Measurements from ENCODE around the gene HYCC1. TPM values are rescaled to one million over a fixed set of nuclear protein-coding genes. Genes with fewer than 3 reads are reported as not detected.

The HYCC1 gene
- total RNA-seq, 1 experiment from 2014 or later: 125 TPM

GRCh38 chr7:23004247-23004520 lies 9.7 kb downstream of the HYCC1 start:
- DNase-seq (ENCODE audit: low spot score): no peak
- Mint-ChIP-seq H3K4me3 (no peak overlapping the region), H3K27me3 (ENCODE audit: low read depth) (no peaks in the 10 kb centered on the region), H3K36me3 (no peaks in the 10 kb centered on the region), H3K4me1 (peaks cover 63% of the 10 kb centered on the region), H3K27ac (no peak overlapping the region), H3K9me3 (no peaks in the 10 kb centered on the region)
- POLR2A ChIA-PET: no interaction called here
- TF ChIP-seq IRF2 (CRISPR knock-in tag; IDR thresholded peaks at IDR 0.05; ENCODE audit: borderline replicate concordance, low read depth) (no peak), IRF1 (CRISPR knock-in tag; IDR thresholded peaks at IDR 0.05) (no peak), NFYB (CRISPR knock-in tag; conservative IDR thresholded peaks at IDR 0.05; ENCODE audit: low read depth) (no peak), HMGA2 (CRISPR knock-in tag; IDR thresholded peaks at IDR 0.05) (no peak), ZNF232 (CRISPR knock-in tag; IDR thresholded peaks at IDR 0.05) (no peak), ZNF396 (CRISPR knock-in tag; IDR thresholded peaks at IDR 0.05; ENCODE audit: borderline replicate concordance) (no peak), JAZF1 (CRISPR knock-in tag; IDR thresholded peaks at IDR 0.05) (no peak), MAX (CRISPR knock-in tag; IDR thresholded peaks at IDR 0.05) (no peak), EMX1 (CRISPR knock-in tag; IDR thresholded peaks at IDR 0.05) (no peak), CREM (CRISPR knock-in tag; IDR thresholded peaks at IDR 0.05) (no peak), NR2C2 (CRISPR knock-in tag; IDR thresholded peaks at IDR 0.05) (no peak)
- TF ChIP-seq, protein P1, sequence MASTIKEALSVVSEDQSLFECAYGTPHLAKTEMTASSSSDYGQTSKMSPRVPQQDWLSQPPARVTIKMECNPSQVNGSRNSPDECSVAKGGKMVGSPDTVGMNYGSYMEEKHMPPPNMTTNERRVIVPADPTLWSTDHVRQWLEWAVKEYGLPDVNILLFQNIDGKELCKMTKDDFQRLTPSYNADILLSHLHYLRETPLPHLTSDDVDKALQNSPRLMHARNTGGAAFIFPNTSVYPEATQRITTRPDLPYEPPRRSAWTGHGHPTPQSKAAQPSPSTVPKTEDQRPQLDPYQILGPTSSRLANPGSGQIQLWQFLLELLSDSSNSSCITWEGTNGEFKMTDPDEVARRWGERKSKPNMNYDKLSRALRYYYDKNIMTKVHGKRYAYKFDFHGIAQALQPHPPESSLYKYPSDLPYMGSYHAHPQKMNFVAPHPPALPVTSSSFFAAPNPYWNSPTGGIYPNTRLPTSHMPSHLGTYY (CRISPR knock-in tag; IDR thresholded peaks at IDR 0.05): no peak
- TF ChIP-seq, protein P2, sequence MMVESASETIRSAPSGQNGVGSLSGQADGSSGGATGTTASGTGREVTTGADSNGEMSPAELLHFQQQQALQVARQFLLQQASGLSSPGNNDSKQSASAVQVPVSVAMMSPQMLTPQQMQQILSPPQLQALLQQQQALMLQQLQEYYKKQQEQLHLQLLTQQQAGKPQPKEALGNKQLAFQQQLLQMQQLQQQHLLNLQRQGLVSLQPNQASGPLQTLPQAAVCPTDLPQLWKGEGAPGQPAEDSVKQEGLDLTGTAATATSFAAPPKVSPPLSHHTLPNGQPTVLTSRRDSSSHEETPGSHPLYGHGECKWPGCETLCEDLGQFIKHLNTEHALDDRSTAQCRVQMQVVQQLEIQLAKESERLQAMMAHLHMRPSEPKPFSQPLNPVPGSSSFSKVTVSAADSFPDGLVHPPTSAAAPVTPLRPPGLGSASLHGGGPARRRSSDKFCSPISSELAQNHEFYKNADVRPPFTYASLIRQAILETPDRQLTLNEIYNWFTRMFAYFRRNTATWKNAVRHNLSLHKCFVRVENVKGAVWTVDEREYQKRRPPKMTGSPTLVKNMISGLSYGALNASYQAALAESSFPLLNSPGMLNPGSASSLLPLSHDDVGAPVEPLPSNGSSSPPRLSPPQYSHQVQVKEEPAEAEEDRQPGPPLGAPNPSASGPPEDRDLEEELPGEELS (CRISPR knock-in tag; IDR thresholded peaks at IDR 0.05): no peak
- no peak for ATAC-seq
- CTCF ChIA-PET: no interaction called here

GRCh38 chr7:23003505-23004246 lies 10.3 kb downstream of the HYCC1 start:
- H3K27me3 Mint-ChIP-seq (ENCODE audit: low read depth): no peaks in the 10 kb centered on the region
- H3K36me3 Mint-ChIP-seq: no peaks in the 10 kb centered on the region
- H3K4me1 Mint-ChIP-seq: peaks cover 66% of the 10 kb centered on the region
- H3K27ac Mint-ChIP-seq: peak overlapping the region; percentile 75
- DNase-seq (ENCODE audit: low spot score): no peak
- no peaks in the 10 kb centered on the region for H3K9me3 Mint-ChIP-seq
- no peak overlapping the region for H3K4me3 Mint-ChIP-seq
- POLR2A ChIA-PET: no interaction called here
- no peak for ATAC-seq
- CTCF ChIA-PET: no interaction called here
- TF ChIP-seq PRRX2 (CRISPR knock-in tag; IDR thresholded peaks at IDR 0.05) (no peak), AFF4 (CRISPR knock-in tag; IDR thresholded peaks at IDR 0.05; ENCODE audit: borderline replicate concordance) (no peak), ELF4 (CRISPR knock-in tag; IDR thresholded peaks at IDR 0.05; ENCODE audit: low read depth) (no peak), NFATC4 (CRISPR knock-in tag; IDR thresholded peaks at IDR 0.05) (no peak), USF1 (CRISPR knock-in tag; IDR thresholded peaks at IDR 0.05) (no peak), TEAD1 (CRISPR knock-in tag; IDR thresholded peaks at IDR 0.05) (no peak), GTF2I (CRISPR knock-in tag; conservative IDR thresholded peaks at IDR 0.05) (no peak), ZMAT4 (CRISPR knock-in tag; IDR thresholded peaks at IDR 0.05) (no peak), SMAD3 (CRISPR knock-in tag; IDR thresholded peaks at IDR 0.05; ENCODE audit: borderline replicate concordance) (no peak), OVOL2 (CRISPR knock-in tag; IDR thresholded peaks at IDR 0.05; ENCODE audit: borderline replicate concordance) (no peak), TEAD4 (CRISPR knock-in tag; IDR thresholded peaks at IDR 0.05) (no peak), FOXJ3 (CRISPR knock-in tag; IDR thresholded peaks at IDR 0.05; ENCODE audit: borderline replicate concordance) (no peak)

Measured in WTC11 (cell line).